BLaER1 (cell line): ENCODE data around the gene KDSR.

Source experiments
- H3K27ac ChIP-seq: shearing (Covaris generic); formaldehyde crosslinking; 2 replicates; pipeline ENCODE4 v1.8.1; 2022
- H3K27me3 ChIP-seq: shearing (Covaris generic); formaldehyde crosslinking; 2 replicates; pipeline ENCODE4 v1.8.1; 2022
- H3K36me3 ChIP-seq: shearing (Covaris generic); formaldehyde crosslinking; 2 replicates; pipeline ENCODE4 v1.8.1; 2022
- H3K4me1 ChIP-seq: shearing (Covaris generic); formaldehyde crosslinking; 2 replicates; pipeline ENCODE4 v1.8.1; 2022
- H3K4me2 ChIP-seq: shearing (Covaris generic); formaldehyde crosslinking; 2 replicates; pipeline ENCODE4 v1.8.1; 2022
- H3K4me3 ChIP-seq: shearing (Covaris generic); formaldehyde crosslinking; 2 replicates; pipeline ENCODE4 v1.8.1; 2022
- H3K9ac ChIP-seq: shearing (Covaris generic); formaldehyde crosslinking; 2 replicates; pipeline ENCODE4 v1.8.1; 2022
- H3K9me3 ChIP-seq: shearing (Covaris generic); formaldehyde crosslinking; 2 replicates; pipeline ENCODE4 v1.8.1; 2022
- H4K20me1 ChIP-seq: shearing (Covaris generic); formaldehyde crosslinking; 2 replicates; pipeline ENCODE4 v1.8.1; 2022
- Cebpa-rat ChIP-seq: shearing (Covaris generic); IDR thresholded peaks from 2 replicates; pipeline ENCODE4 v1.8.1; 2022

Gene KDSR

DNA sequence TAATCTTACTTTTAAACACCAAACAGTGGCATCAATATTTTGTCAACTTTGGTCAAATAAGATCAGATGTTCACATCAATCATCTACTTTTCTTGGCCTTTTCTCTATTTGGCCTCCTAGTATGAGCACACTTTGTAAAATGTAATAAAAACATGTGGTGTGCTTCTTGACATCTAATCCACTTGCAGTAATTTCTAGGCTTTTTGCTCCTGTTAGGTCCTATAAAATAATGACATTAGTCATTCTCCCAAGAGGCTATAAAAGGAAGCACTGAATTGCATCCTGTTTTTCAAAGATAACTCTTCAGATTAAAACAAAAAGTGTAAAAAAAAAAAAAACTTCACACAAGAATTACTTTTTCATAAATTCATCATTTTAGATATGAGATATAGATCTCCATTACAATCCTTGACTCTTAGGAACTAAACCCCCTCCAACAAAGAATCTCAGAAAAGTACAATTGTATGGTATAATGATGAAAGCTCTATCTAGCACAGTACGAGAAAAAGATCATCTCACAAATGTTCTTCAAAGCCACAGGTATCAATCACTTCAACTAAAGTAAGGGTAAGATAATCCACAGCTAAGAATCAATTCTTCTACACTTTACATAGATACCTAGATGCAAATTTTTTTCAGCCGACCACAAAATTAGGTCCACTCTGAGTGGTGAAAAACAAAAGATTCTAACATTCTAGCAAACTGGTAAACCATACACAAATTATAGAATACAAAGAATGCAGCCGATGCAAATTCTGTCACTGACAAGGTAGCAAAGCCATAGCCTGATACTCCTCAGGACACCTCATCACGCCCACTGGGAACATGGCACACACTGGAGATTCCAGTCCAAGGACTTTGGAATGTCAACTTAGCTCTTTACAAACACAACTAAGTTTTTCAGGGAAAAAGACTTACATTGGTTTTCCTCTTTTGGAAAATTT is 50.1 kb downstream of the KDSR start:
- Histone ChIP-seq H3K27me3 (no peaks in the 10 kb centered on the region), H3K27ac (peak overlapping the region; percentile 97), H3K4me2 (peak overlapping the region; percentile 72), H3K9me3 (no peaks in the 10 kb centered on the region), H3K4me1 (peaks cover 61% of the 10 kb centered on the region), H3K36me3 (peaks cover 23% of the 10 kb centered on the region; the same call in 1 of the 2 replicates), H4K20me1 (peaks cover 69% of the 10 kb centered on the region), H3K9ac (peak overlapping the region; percentile 97), H3K4me3 (peak overlapping the region; percentile 92)
- TF ChIP-seq Cebpa-rat, result no peak

DNA sequence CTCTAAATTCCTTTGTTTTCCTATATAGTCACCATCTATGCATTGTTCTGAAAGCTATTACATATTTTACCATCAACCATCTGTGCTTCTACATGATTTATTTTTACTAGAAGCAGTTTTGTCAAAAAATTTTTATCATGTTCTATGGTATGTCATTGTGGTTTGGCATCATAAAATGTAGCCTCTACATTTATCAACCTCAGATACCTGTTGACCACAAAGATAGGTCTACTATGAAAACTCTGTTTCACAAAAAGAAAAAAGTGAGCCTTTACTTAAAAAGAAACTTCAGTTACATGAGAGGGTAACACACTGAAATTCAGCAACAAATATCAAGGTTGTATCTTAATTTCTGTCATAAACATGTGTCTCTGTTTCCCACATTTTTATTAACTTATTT is 51.1 kb downstream of the KDSR start:
- H3K27ac ChIP-seq, result peak overlapping the region; percentile 8; the same call in 1 of the 2 replicates
- no peaks in the 10 kb centered on the region for H3K9me3 ChIP-seq
- H3K4me2 ChIP-seq, result peak overlapping the region; percentile 72
- no peaks in the 10 kb centered on the region for H3K27me3 ChIP-seq
- H3K4me1 ChIP-seq, result peaks cover 61% of the 10 kb centered on the region
- H3K9ac ChIP-seq, result peak overlapping the region; percentile 97; the same call in 1 of the 2 replicates
- H3K4me3 ChIP-seq, result peak overlapping the region; percentile 92
- peaks cover 32% of the 10 kb centered on the region; the same call in 1 of the 2 replicates for H3K36me3 ChIP-seq
- peaks cover 79% of the 10 kb centered on the region for H4K20me1 ChIP-seq
- no peak for TF ChIP-seq Cebpa-rat

- H3K4me3 ChIP-seq, result peak overlapping the region; percentile 92
Measured at GRCh38 chr18:63315131-63315662, 51.8 kb downstream of the KDSR start.

GRCh38 chr18:63314062-63314790 is 52.8 kb downstream of the KDSR start:
- 0 out of 2 replicates have a peak overlapping the region, but pooled peaks have one; percentile 6 for H3K27ac ChIP-seq
- H3K27me3 ChIP-seq, result no peaks in the 10 kb centered on the region
- no peaks in the 10 kb centered on the region for H3K9me3 ChIP-seq
- peak overlapping the region; percentile 92 for H3K4me3 ChIP-seq
- peak overlapping the region; percentile 72 for H3K4me2 ChIP-seq
- H4K20me1 ChIP-seq, result peaks cover 95% of the 10 kb centered on the region
- TF ChIP-seq Cebpa-rat, result no peak
- H3K4me1 ChIP-seq, result peaks cover 75% of the 10 kb centered on the region
- peaks cover 47% of the 10 kb centered on the region for H3K36me3 ChIP-seq
- H3K9ac ChIP-seq, result peak overlapping the region; percentile 54; the same call in 1 of the 2 replicates

More at GRCh38 chr18:63315131-63315662, 51.8 kb downstream of the KDSR start:
- H3K27me3 ChIP-seq, result no peaks in the 10 kb centered on the region
- H3K27ac ChIP-seq, result no peak overlapping the region
- peaks cover 65% of the 10 kb centered on the region for H3K4me1 ChIP-seq
- H4K20me1 ChIP-seq, result peaks cover 86% of the 10 kb centered on the region
- H3K9ac ChIP-seq, result peak overlapping the region; percentile 54; the same call in 1 of the 2 replicates
- no peak for TF ChIP-seq Cebpa-rat
- H3K36me3 ChIP-seq, result peaks cover 38% of the 10 kb centered on the region; the same call in 1 of the 2 replicates
- H3K9me3 ChIP-seq, result no peaks in the 10 kb centered on the region
- peak overlapping the region; percentile 72 for H3K4me2 ChIP-seq

GRCh38 chr18:63313396-63313917 is 53.5 kb downstream of the KDSR start:
- no peaks in the 10 kb centered on the region for H3K27me3 ChIP-seq
- H3K4me1 ChIP-seq, result peaks cover 83% of the 10 kb centered on the region
- H3K9me3 ChIP-seq, result no peaks in the 10 kb centered on the region
- H3K36me3 ChIP-seq, result peaks cover 50% of the 10 kb centered on the region
- H3K4me2 ChIP-seq, result peak overlapping the region; percentile 72
- TF ChIP-seq Cebpa-rat, result no peak
- no peak overlapping the region; the same call in 1 of the 2 replicates for H3K4me3 ChIP-seq
- no peak overlapping the region for H3K27ac ChIP-seq
- peaks cover 100% of the 10 kb centered on the region for H4K20me1 ChIP-seq
- H3K9ac ChIP-seq, result 0 out of 2 replicates have a peak overlapping the region, but pooled peaks have one; percentile 54

DNA sequence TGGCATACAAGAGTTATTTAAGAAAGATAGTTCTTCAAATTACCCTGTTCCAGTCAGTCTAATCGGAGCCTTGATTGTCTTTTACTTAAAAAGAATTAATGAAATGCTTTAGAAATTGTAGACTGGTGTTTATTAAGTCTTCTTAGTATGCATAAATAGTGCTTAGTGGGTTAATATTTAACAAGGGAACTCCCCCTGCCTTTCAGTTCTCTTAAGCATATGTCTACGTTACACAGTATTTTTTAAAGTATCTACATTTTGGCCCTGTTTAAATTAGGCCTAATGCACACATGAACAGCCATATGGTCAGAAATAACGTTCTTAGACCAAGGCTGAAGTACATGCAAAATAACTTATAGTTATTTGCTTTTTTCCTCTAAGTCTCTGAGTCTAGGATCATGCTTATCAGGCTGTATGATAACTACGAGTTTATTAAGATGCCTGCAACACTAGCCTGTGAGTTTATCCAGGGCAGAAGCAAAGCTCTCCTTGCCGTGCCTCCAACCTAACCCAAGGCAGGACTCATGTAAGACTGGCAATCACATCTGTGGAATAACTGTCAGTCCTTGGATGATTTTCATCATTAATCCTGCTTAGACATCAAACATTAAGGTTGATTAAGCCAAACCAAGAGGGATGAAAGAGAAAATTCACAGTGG is 54.1 kb downstream of the KDSR start:
- no peak for TF ChIP-seq Cebpa-rat
- Histone ChIP-seq H3K36me3 (peaks cover 50% of the 10 kb centered on the region), H4K20me1 (peaks cover 100% of the 10 kb centered on the region), H3K9ac (no peak overlapping the region), H3K27ac (no peak overlapping the region), H3K27me3 (no peaks in the 10 kb centered on the region), H3K4me2 (peak overlapping the region; percentile 72), H3K9me3 (no peaks in the 10 kb centered on the region), H3K4me1 (peaks cover 89% of the 10 kb centered on the region), H3K4me3 (no peak overlapping the region)

- H3K9ac ChIP-seq, result no peak overlapping the region
- H3K27me3 ChIP-seq, result no peaks in the 10 kb centered on the region
- peaks cover 97% of the 10 kb centered on the region for H3K4me1 ChIP-seq
- peaks cover 100% of the 10 kb centered on the region for H4K20me1 ChIP-seq
- H3K9me3 ChIP-seq, result no peaks in the 10 kb centered on the region
- H3K36me3 ChIP-seq, result peaks cover 50% of the 10 kb centered on the region
- peak overlapping the region; percentile 72 for H3K4me2 ChIP-seq
- no peak overlapping the region for H3K4me3 ChIP-seq
- no peak for TF ChIP-seq Cebpa-rat
- H3K27ac ChIP-seq, result no peak overlapping the region
Measured at GRCh38 chr18:63312019-63312409, 55.0 kb downstream of the KDSR start.

DNA sequence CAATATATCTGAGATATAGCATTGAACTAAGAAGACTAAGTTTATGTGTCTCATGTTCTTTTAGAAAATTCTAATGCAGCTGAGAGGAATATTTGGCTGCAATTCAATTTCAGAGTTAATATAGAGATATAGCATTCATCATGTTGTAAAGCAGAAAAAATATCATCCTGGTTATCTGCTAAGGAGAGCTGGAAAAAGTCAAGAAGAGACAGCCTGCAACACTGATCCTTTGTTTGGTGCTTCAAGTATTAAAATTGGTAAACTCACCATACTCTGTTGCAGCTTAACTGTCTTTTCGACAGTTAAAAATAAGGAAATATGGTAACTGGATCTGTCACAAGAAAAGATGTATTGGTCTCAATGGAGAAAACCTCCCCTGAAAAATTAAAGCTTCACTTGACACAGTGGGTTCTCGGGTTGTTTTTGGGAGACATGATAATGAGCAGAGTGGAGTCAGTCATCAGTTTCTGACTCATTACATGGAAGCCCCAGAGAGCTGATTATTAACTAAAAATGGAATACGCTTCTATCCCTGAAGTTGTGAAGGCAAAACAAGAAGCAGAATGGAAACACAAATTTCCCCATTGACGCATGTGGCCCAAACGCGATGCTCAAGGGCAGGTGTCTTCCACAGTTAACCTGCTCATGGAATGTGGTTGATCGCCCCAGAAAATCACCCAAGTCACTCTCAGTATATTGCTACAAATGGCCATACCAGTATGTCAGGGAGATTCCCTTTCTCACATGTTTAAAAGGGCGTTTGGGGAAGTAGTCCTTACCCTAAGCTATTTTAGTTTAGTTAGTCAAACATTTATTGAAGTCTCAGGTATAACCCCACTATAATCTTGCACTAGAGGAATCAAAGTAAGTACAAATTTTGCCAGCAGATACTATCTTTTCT is 55.6 kb downstream of the KDSR start:
- H3K36me3 ChIP-seq, result peaks cover 53% of the 10 kb centered on the region
- H3K27ac ChIP-seq, result no peak overlapping the region
- H3K9ac ChIP-seq, result no peak overlapping the region
- no peak for TF ChIP-seq Cebpa-rat
- peaks cover 100% of the 10 kb centered on the region for H4K20me1 ChIP-seq
- H3K4me3 ChIP-seq, result no peak overlapping the region
- H3K9me3 ChIP-seq, result no peaks in the 10 kb centered on the region
- peaks cover 100% of the 10 kb centered on the region for H3K4me1 ChIP-seq
- H3K4me2 ChIP-seq, result peak overlapping the region; percentile 72
- H3K27me3 ChIP-seq, result no peaks in the 10 kb centered on the region
